GM21390 (cell line): ENCODE measurements around the gene SLC16A3.
"Not testable (repeated sequence)": the region's sequence is repeated elsewhere in the genome, so short reads cannot be mapped to it uniquely, and the experiment has no call there.

Experiments used
- ATAC-seq: cut with Tn5 transposase; IDR thresholded peaks from one replicate; pipeline ENCODE4 v1.9.1; 2021; ENCODE audit not compliant: unreplicated experiment

Gene SLC16A3

GRCh38 chr17:82203920-82204319 is 24.9 kb upstream of the SLC16A3 start:
- no peak for ATAC-seq

GRCh38 chr17:82204831-82205719 is 23.8 kb upstream of the SLC16A3 start:
- ATAC-seq = no peak

- peak; percentile 54 for ATAC-seq
Measured at GRCh38 chr17:82205720-82206508, 22.9 kb upstream of the SLC16A3 start.

GRCh38 chr17:82210655-82211054 is 18.2 kb upstream of the SLC16A3 start:
- not testable (repeated sequence) for ATAC-seq

- peak; percentile 56 for ATAC-seq
Measured at GRCh38 chr17:82212331-82213250, 16.3 kb upstream of the SLC16A3 start, which contains the start of gene CCDC57. CCDC57 (minus strand) TSS chr17:82212842; CDS start chr17:82201944, 10,898 bp downstream.

GRCh38 chr17:82213251-82214011 is 15.4 kb upstream of the SLC16A3 start:
- ATAC-seq = peak; percentile 9

- no peak for ATAC-seq
Measured at GRCh38 chr17:82214012-82214628, 14.7 kb upstream of the SLC16A3 start.

GRCh38 chr17:82215095-82215971 is 13.5 kb upstream of the SLC16A3 start:
- ATAC-seq = no peak

- no peak for ATAC-seq
Measured at GRCh38 chr17:82215972-82216300, 12.9 kb upstream of the SLC16A3 start.

- no peak for ATAC-seq
Measured at GRCh38 chr17:82216301-82217119, 12.3 kb upstream of the SLC16A3 start.

GRCh38 chr17:82217120-82217529 is 11.7 kb upstream of the SLC16A3 start:
- no peak for ATAC-seq

- ATAC-seq = no peak
Measured at GRCh38 chr17:82217530-82218204, 11.2 kb upstream of the SLC16A3 start.

- ATAC-seq = no peak
Measured at GRCh38 chr17:82218349-82219075, 10.3 kb upstream of the SLC16A3 start.

- no peak for ATAC-seq
Measured at GRCh38 chr17:82219083-82219482, 9.8 kb upstream of the SLC16A3 start.

- no peak for ATAC-seq
Measured at GRCh38 chr17:82219753-82220709, 8.8 kb upstream of the SLC16A3 start.
